Right cardiac atrium (tissue), 5 donors: ENCODE results near the gene KASH5. TPM values are rescaled to one million over a fixed set of nuclear protein-coding genes. Genes with fewer than 3 reads are reported as not detected.
A peak's percentile ranks its signal among the peaks of the same experiment; 100 is the strongest.

Source experiments
- ATAC-seq, 2 donors: fragments of 200-7000 bp; cut with Tn5 transposase; one replicate each; pipeline versions ENCODE4 v1.8.0 to v1.9.1; 2020; ENCODE audit warnings: moderate library complexity in 2 of 2, mild to moderate bottlenecking in 1 of 2
- DNase-seq, 3 donors: peaks; one replicate each; pipeline ENCODE4 v3.0.0-alpha.2; 2020
- H3K27ac ChIP-seq: one replicate; pipeline ENCODE4 v1.5.1; 2013; ENCODE audit warnings: mild to moderate bottlenecking, low read length, control low read depth, moderate library complexity
- H3K27me3 ChIP-seq: one replicate; pipeline ENCODE4 v1.6.1; 2013; ENCODE audit not compliant: control insufficient read depth, insufficient read depth
- H3K4me1 ChIP-seq: one replicate; pipeline ENCODE4 v1.6.1; 2013; ENCODE audit warnings: low read length; ENCODE audit not compliant: control insufficient read depth, insufficient read depth
- H3K4me3 ChIP-seq: one replicate; pipeline ENCODE4 v1.5.1; 2013; ENCODE audit warnings: low read length, control low read depth
- H3K9me3 ChIP-seq: one replicate; pipeline ENCODE4 v1.6.1; 2013; ENCODE audit warnings: low read length; ENCODE audit not compliant: control insufficient read depth
- WGBS: extraction: QIAGEN DNeasy Blood & Tissue Kit; methylation state at CpG from one replicate; pipeline ENCODE4 v1.1.7; 2013; 5-methylcytosine and 5-hydroxymethylcytosine counted together
- intact Hi-C, 4 donors: fragments of 100-400 bp; cut with DNase I; formaldehyde crosslinking; loops; one replicate each; pipeline versions ENCODE4 v1.11.0 to v1.14.0; 2022 to 2023
- polyA plus RNA-seq: library from polyadenylated mRNA; stranded (reverse); fragments of 200-250 nt; gene quantifications from one replicate; pipeline ENCODE4 v1.2.3, GENCODE V29; 2013
- total RNA-seq, 4 donors: library from RNA; stranded (reverse); fragmentation: NEBNext Ultra II Directional; extraction: Animal tissue kit (Norgen Biotek cat#: 25700); gene quantifications; one replicate each; pipeline ENCODE4 v1.2.1, GENCODE V29; 2021
- donor health status: healthy with polysubstance abuse.
- donor health status: DM: no; HTN: yes; CAD: no.
- donor health status: DM: no; HTN: no; CAD: no.
- donor health status: DM: no; HTN: yes; CAD: no; lungs with severe emphysema.
- donor health status: DM: yes; HTN: yes; CAD: no.

KASH5 gene
- total and polyA plus RNA-seq, 5 donors: not detected

- ATAC-seq: no peak
- no peaks in the 10 kb centered on the region for H3K4me1 ChIP-seq
- 78% methylated on average over 3 of the region's 3 CpGs for WGBS
- no peak overlapping the region for H3K4me3 ChIP-seq
- no peaks in the 10 kb centered on the region for H3K9me3 ChIP-seq
- intact Hi-C loops: no loop called here
- H3K27me3 ChIP-seq: no peaks in the 10 kb centered on the region
- H3K27ac ChIP-seq: no peak overlapping the region
- DNase-seq: no peak
Observed at GRCh38 chr19:49414256-49414655, 26.2 kb downstream of the KASH5 start.

- no peak overlapping the region for H3K4me3 ChIP-seq
- no peak for DNase-seq
- no peaks in the 10 kb centered on the region for H3K27me3 ChIP-seq
- no peaks in the 10 kb centered on the region for H3K4me1 ChIP-seq
- WGBS: 49% methylated on average over 15 of the region's 15 CpGs
- intact Hi-C loops: no loop called here
- H3K9me3 ChIP-seq: no peaks in the 10 kb centered on the region
- H3K27ac ChIP-seq: no peak overlapping the region
- no peak for ATAC-seq
Observed at GRCh38 chr19:49415102-49415809, 27.2 kb downstream of the KASH5 start.

GRCh38 chr19:49415810-49416200 lies 27.8 kb downstream of the KASH5 start:
- no peak for ATAC-seq
- intact Hi-C loops: no loop called here
- Histone ChIP-seq H3K4me1 (no peaks in the 10 kb centered on the region), H3K27ac (no peak overlapping the region), H3K27me3 (no peaks in the 10 kb centered on the region), H3K4me3 (no peak overlapping the region), H3K9me3 (no peaks in the 10 kb centered on the region)
- WGBS: 92% methylated on average over 2 of the region's 2 CpGs
- no peak for DNase-seq

- Histone ChIP-seq H3K9me3 (no peaks in the 10 kb centered on the region), H3K4me1 (no peaks in the 10 kb centered on the region), H3K4me3 (no peak overlapping the region), H3K27ac (no peak overlapping the region), H3K27me3 (no peaks in the 10 kb centered on the region)
- intact Hi-C loops: no loop called here
- WGBS: 62% methylated on average over 7 of the region's 7 CpGs
- no peak for DNase-seq
- ATAC-seq: no peak
Observed at GRCh38 chr19:49417088-49417487, 29.0 kb downstream of the KASH5 start.

GRCh38 chr19:49418511-49418910 lies 30.5 kb downstream of the KASH5 start:
- intact Hi-C loops: no loop called here
- WGBS: 85% methylated on average over 5 of the region's 5 CpGs
- ATAC-seq (no peak), DNase-seq (no peak)
- Histone ChIP-seq H3K4me3 (no peak overlapping the region), H3K27ac (no peak overlapping the region), H3K27me3 (no peaks in the 10 kb centered on the region), H3K4me1 (no peaks in the 10 kb centered on the region), H3K9me3 (no peaks in the 10 kb centered on the region)

GRCh38 chr19:49419173-49419572 lies 31.1 kb downstream of the KASH5 start:
- ATAC-seq (no peak), DNase-seq (no peak)
- H3K27ac ChIP-seq: no peak overlapping the region
- H3K4me1 ChIP-seq: no peaks in the 10 kb centered on the region
- intact Hi-C loops: no loop called here
- no peaks in the 10 kb centered on the region for H3K9me3 ChIP-seq
- 82% methylated on average over 2 of the region's 2 CpGs for WGBS
- H3K4me3 ChIP-seq: no peak overlapping the region
- no peaks in the 10 kb centered on the region for H3K27me3 ChIP-seq

- no peaks in the 10 kb centered on the region for H3K27me3 ChIP-seq
- H3K9me3 ChIP-seq: no peaks in the 10 kb centered on the region
- DNase-seq (no peak), ATAC-seq (no peak)
- no peaks in the 10 kb centered on the region for H3K4me1 ChIP-seq
- no peak overlapping the region for H3K4me3 ChIP-seq
- no peak overlapping the region for H3K27ac ChIP-seq
- 66% methylated on average over 2 of the region's 2 CpGs for WGBS
- intact Hi-C loops: loop anchor here in 1 of 4 donors (10.0 kb wide), 1 partner anchor 195 kb away; no protein-coding TSS in a partner anchor
Observed at GRCh38 chr19:49420227-49420626, 32.2 kb downstream of the KASH5 start.

GRCh38 chr19:49421039-49421877 lies 33.2 kb downstream of the KASH5 start:
- Histone ChIP-seq H3K4me3 (peak overlapping the region; percentile 4), H3K27me3 (no peaks in the 10 kb centered on the region), H3K27ac (no peak overlapping the region), H3K9me3 (no peaks in the 10 kb centered on the region), H3K4me1 (no peaks in the 10 kb centered on the region)
- intact Hi-C loops: loop anchor here in 1 of 4 donors (10.0 kb wide), 1 partner anchor 196 kb away; no protein-coding TSS in a partner anchor
- WGBS: 8% methylated on average over 48 of the region's 48 CpGs
- ATAC-seq (peak; percentile 70 to 87), DNase-seq (peak; percentile 80 to 93 (median 90))

GRCh38 chr19:49421878-49422202 lies 33.8 kb downstream of the KASH5 start:
- DNase-seq: no peak
- H3K4me3 ChIP-seq: no peak overlapping the region
- no peaks in the 10 kb centered on the region for H3K27me3 ChIP-seq
- no peak overlapping the region for H3K27ac ChIP-seq
- no peaks in the 10 kb centered on the region for H3K4me1 ChIP-seq
- ATAC-seq: no peak
- no peaks in the 10 kb centered on the region for H3K9me3 ChIP-seq
- intact Hi-C loops: loop anchor here in 1 of 4 donors (10.0 kb wide), 1 partner anchor 197 kb away; no protein-coding TSS in a partner anchor
- WGBS: 16% methylated on average over 3 of the region's 3 CpGs

GRCh38 chr19:49422407-49423070 lies 34.5 kb downstream of the KASH5 start:
- no peak overlapping the region for H3K27ac ChIP-seq
- intact Hi-C loops: loop anchor here in 1 of 4 donors (10.0 kb wide), 1 partner anchor 198 kb away; no protein-coding TSS in a partner anchor
- 2% methylated on average over 58 of the region's 58 CpGs for WGBS
- DNase-seq (peak; percentile 46 to 78 (median 73)), ATAC-seq (peak; percentile 52 to 67)
- no peaks in the 10 kb centered on the region for H3K27me3 ChIP-seq
- no peaks in the 10 kb centered on the region for H3K9me3 ChIP-seq
- H3K4me3 ChIP-seq: peak overlapping the region; percentile 0
- no peaks in the 10 kb centered on the region for H3K4me1 ChIP-seq
